OCI-LY7 (cell line): ENCODE measurements around the gene MPPED2.

Source experiments
- EZH2phosphoT487 ChIP-seq: fragments of 200-600 bp; sonication (generic); IDR thresholded peaks from 2 replicates; pipeline ENCODE4 v1.6.1; 2018; ENCODE audit warnings: low read depth, borderline replicate concordance, mild to moderate bottlenecking, mixed run types, antibody characterized with exemption, low read length, moderate library complexity, mixed read lengths
- TF ChIP-seq, protein P1 (sequence below): fragments of 200-600 bp; sonication (generic); conservative IDR thresholded peaks from 2 replicates; pipeline ENCODE4 v1.5.1; 2014; ENCODE audit warnings: mild to moderate bottlenecking, antibody characterized with exemption, low read length, moderate library complexity, mixed read lengths

GRCh38 chr11:30586251-30587144 lies at the start of gene MPPED2:
- TF ChIP-seq, protein P1, sequence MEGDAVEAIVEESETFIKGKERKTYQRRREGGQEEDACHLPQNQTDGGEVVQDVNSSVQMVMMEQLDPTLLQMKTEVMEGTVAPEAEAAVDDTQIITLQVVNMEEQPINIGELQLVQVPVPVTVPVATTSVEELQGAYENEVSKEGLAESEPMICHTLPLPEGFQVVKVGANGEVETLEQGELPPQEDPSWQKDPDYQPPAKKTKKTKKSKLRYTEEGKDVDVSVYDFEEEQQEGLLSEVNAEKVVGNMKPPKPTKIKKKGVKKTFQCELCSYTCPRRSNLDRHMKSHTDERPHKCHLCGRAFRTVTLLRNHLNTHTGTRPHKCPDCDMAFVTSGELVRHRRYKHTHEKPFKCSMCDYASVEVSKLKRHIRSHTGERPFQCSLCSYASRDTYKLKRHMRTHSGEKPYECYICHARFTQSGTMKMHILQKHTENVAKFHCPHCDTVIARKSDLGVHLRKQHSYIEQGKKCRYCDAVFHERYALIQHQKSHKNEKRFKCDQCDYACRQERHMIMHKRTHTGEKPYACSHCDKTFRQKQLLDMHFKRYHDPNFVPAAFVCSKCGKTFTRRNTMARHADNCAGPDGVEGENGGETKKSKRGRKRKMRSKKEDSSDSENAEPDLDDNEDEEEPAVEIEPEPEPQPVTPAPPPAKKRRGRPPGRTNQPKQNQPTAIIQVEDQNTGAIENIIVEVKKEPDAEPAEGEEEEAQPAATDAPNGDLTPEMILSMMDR, result no peak
- no peak for TF ChIP-seq EZH2phosphoT487
